NCI-H128 (cell line): ENCODE measurements around the gene AK1.
A peak's percentile ranks its signal among the peaks of the same experiment; 100 is the strongest.

Experiments
- DNase-seq: peaks from one replicate; lab custom pipeline; 2025; ENCODE audit not compliant: unreplicated experiment; lab: John Stamatoyannopoulos, UW

AK1 gene

GRCh38 chr9:127869310-127870152 is 7.9 kb downstream of the AK1 start:
- DNase-seq, result peak; percentile 61

- DNase-seq, result no peak
Observed at GRCh38 chr9:127868278-127868902, 9.1 kb downstream of the AK1 start.

- no peak for DNase-seq
Observed at GRCh38 chr9:127867356-127868277, 9.9 kb downstream of the AK1 start.

GRCh38 chr9:127866535-127866934 is 10.9 kb downstream of the AK1 start:
- no peak for DNase-seq

- DNase-seq, result no peak
Observed at GRCh38 chr9:127865645-127866464, 11.6 kb downstream of the AK1 start.

- DNase-seq, result no peak
Observed at GRCh38 chr9:127863191-127863621, 14.3 kb downstream of the AK1 start.

- no peak for DNase-seq
Observed at GRCh38 chr9:127862075-127863011, 15.1 kb downstream of the AK1 start.

GRCh38 chr9:127860779-127861178 is 16.7 kb downstream of the AK1 start:
- DNase-seq, result no peak

- DNase-seq, result no peak
Observed at GRCh38 chr9:127860260-127860659, 17.2 kb downstream of the AK1 start.

GRCh38 chr9:127858041-127858512 is 19.4 kb downstream of the AK1 start:
- DNase-seq, result no peak

GRCh38 chr9:127857278-127857677 is 20.2 kb downstream of the AK1 start:
- no peak for DNase-seq

GRCh38 chr9:127856729-127857116 is 20.8 kb downstream of the AK1 start:
- no peak for DNase-seq

GRCh38 chr9:127856094-127856728 is 21.3 kb downstream of the AK1 start:
- no peak for DNase-seq

- no peak for DNase-seq
Observed at GRCh38 chr9:127855522-127855921, 22.0 kb downstream of the AK1 start.

- no peak for DNase-seq
Observed at GRCh38 chr9:127854960-127855359, 22.5 kb downstream of the AK1 start.

- DNase-seq, result no peak
Observed at GRCh38 chr9:127854184-127854806, 23.2 kb downstream of the AK1 start, which contains the start of gene ENG. Gene ENG, minus strand, starts transcription at chr9:127854658. Its CDS starts 303 bp downstream, at chr9:127854355.

GRCh38 chr9:127853312-127854183 is 23.9 kb downstream of the AK1 start:
- no peak for DNase-seq
